ENCODE measurements around the gene SNED1. TPM values are rescaled to one million over a fixed set of nuclear protein-coding genes. Genes with fewer than 3 reads are reported as not detected.

The SNED1 gene
- total RNA-seq, 1 experiment from 2014 or later: 3.2 TPM

DNA sequence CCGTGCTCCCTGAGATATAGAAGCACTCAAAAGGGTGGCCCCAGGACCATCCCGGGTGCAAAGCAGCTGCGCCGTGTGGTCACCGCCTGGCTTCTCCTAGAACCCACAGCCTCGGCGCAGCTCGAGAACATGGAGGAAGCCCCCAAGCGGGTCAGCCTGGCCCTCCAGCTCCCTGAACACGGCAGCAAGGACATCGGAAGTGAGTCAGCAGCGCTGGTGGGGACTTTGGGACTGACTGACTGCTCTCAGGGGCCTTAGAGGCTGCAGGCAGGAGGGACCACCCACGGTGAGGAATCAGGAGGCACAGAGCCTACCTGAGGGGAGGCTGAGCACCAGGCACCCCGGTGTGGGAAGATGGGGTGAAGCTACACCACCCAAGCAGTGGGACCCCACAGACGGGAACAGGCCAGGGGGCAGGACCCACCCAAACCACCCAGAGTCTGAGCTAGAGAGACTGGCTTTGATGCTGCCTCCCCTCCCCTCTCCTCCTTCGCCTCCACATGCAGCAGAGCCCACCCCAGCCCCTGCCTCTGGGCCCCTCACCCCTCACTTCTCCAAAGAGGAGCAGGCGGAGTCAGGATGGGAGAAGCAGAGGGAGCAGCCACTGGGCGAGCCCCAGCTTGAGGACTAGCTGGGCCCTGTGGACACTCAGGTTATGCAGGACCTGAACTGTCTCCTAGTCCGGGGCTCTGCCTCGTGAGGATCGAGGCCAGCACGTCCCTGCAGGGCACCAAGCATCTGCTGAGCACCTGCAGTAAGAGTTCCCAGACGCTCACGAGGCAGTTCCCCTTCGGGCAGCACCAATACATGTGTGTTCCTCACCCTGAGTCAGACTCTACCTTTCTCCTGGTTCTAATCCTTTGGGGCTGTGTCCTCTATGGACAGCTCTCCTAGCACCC lies 75.0 kb downstream of the SNED1 start (continued):
- TF ChIP-seq ELF4 (CRISPR knock-in tag; IDR thresholded peaks at IDR 0.05; ENCODE audit: low read depth) (no peak), JAZF1 (CRISPR knock-in tag; IDR thresholded peaks at IDR 0.05) (no peak), PRDM15 (CRISPR knock-in tag; IDR thresholded peaks at IDR 0.05) (no peak), ZBTB21 (CRISPR knock-in tag; IDR thresholded peaks at IDR 0.05; ENCODE audit: borderline replicate concordance) (no peak), TEAD1 (CRISPR knock-in tag; IDR thresholded peaks at IDR 0.05) (no peak), SOX15 (CRISPR knock-in tag; IDR thresholded peaks at IDR 0.05) (no peak)
- TF ChIP-seq, protein P1, sequence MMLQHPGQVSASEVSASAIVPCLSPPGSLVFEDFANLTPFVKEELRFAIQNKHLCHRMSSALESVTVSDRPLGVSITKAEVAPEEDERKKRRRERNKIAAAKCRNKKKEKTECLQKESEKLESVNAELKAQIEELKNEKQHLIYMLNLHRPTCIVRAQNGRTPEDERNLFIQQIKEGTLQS (CRISPR knock-in tag; conservative IDR thresholded peaks at IDR 0.05): no peak

DNA sequence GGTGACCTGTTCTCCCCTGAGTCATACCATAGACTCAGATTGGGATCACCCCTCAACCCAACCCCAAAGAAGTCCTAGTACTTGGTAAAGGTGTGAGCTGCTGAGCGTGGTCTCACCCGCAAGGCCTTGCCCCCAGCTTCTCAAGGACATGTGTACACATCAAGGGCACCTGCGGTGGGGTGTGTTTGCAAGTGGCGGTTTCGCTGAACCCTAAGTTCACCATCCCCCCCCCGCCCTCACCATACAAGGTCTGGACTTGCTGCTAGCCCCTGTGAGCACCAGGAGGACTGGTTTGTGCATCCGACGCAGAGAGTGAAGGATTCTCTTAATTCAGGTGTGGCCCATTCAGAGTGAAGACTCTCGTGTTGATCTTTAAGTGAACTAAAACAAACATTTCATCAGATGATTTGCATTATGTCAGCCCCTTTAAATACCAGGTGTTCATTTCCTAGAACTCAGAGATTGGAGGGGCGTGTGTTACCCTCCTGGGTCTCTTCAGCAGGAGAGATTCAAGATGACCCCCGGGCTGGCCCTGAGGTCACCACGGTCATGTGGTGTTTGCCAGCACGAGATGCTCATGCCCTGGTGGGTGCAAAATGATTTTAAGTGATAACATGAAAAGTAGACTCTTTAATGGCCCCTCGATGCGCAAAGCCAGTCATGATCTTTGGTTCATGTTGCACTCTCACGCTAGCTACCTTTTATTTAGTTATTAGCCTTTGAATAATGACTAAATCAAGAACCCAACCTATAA lies 75.8 kb downstream of the SNED1 start:
- no peaks in the 10 kb centered on the region for H3K36me3 Mint-ChIP-seq
- H3K4me3 Mint-ChIP-seq: no peak overlapping the region
- DNase-seq (ENCODE audit: low spot score): no peak
- no peaks in the 10 kb centered on the region for H3K9me3 Mint-ChIP-seq
- H3K27me3 Mint-ChIP-seq (ENCODE audit: low read depth): no peaks in the 10 kb centered on the region
- CTCF ChIA-PET: no interaction called here
- H3K4me1 Mint-ChIP-seq: no peaks in the 10 kb centered on the region
- POLR2A ChIA-PET: no interaction called here
- no peak for TF ChIP-seq TEAD1 (CRISPR knock-in tag; IDR thresholded peaks at IDR 0.05)
- TF ChIP-seq ZNF121 (CRISPR knock-in tag; IDR thresholded peaks at IDR 0.05): no peak
- no peak for TF ChIP-seq PRRX2 (CRISPR knock-in tag; IDR thresholded peaks at IDR 0.05)
- no peak for TF ChIP-seq ZNF423 (CRISPR knock-in tag; IDR thresholded peaks at IDR 0.05)
- no peak for TF ChIP-seq JUN (CRISPR knock-in tag; IDR thresholded peaks at IDR 0.05)
- TF ChIP-seq, protein P2, sequence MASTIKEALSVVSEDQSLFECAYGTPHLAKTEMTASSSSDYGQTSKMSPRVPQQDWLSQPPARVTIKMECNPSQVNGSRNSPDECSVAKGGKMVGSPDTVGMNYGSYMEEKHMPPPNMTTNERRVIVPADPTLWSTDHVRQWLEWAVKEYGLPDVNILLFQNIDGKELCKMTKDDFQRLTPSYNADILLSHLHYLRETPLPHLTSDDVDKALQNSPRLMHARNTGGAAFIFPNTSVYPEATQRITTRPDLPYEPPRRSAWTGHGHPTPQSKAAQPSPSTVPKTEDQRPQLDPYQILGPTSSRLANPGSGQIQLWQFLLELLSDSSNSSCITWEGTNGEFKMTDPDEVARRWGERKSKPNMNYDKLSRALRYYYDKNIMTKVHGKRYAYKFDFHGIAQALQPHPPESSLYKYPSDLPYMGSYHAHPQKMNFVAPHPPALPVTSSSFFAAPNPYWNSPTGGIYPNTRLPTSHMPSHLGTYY (CRISPR knock-in tag; IDR thresholded peaks at IDR 0.05): no peak
- TF ChIP-seq RELA (CRISPR knock-in tag; IDR thresholded peaks at IDR 0.05; ENCODE audit: borderline replicate concordance): no peak
- TF ChIP-seq ZNF671 (CRISPR knock-in tag; IDR thresholded peaks at IDR 0.05): no peak
- no peak for TF ChIP-seq E2F4 (CRISPR knock-in tag; IDR thresholded peaks at IDR 0.05; ENCODE audit: borderline replicate concordance, low read depth)
- H3K27ac Mint-ChIP-seq: no peak overlapping the region
- ATAC-seq: no peak

DNA sequence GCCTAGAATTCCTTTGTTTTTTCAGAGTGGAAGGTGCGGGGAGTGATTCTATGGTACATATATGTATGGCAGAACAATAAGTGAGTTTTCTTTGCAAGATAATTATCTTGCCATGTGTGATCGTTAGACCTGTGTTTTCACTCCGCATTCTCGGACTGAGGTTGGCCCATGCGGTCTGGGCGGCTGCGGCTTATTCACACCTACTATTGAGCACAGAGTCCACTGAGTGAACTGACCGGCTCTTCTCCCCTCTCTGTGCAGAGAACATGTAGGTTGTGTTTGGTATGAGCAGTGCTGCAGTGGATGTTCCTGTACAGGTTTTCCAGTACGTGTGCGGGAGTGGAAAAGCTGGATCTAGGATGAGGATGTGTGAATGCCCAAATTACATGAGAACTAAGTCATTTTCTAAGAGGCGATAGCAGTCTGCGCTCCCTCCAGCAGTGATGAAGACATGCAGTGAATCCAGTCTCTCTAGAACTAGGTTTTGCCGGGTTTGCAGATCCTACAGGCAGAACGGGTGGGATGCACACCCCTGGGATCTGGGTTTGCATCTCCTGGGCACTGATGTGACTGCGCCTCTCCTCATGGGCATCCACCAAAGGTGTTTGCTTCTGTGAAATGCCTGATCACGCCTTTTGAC lies 76.6 kb downstream of the SNED1 start:
- Mint-ChIP-seq H3K4me3 (no peak overlapping the region), H3K27me3 (ENCODE audit: low read depth) (no peaks in the 10 kb centered on the region), H3K9me3 (no peaks in the 10 kb centered on the region), H3K36me3 (no peaks in the 10 kb centered on the region), H3K4me1 (no peaks in the 10 kb centered on the region), H3K27ac (no peak overlapping the region)
- POLR2A ChIA-PET: no interaction called here
- CTCF ChIA-PET: no interaction called here
- no peak for TF ChIP-seq RORB (CRISPR knock-in tag; IDR thresholded peaks at IDR 0.05)
- TF ChIP-seq JUN (CRISPR knock-in tag; IDR thresholded peaks at IDR 0.05): no peak
- no peak for TF ChIP-seq ELF4 (CRISPR knock-in tag; IDR thresholded peaks at IDR 0.05; ENCODE audit: low read depth)
- TF ChIP-seq, protein P3, sequence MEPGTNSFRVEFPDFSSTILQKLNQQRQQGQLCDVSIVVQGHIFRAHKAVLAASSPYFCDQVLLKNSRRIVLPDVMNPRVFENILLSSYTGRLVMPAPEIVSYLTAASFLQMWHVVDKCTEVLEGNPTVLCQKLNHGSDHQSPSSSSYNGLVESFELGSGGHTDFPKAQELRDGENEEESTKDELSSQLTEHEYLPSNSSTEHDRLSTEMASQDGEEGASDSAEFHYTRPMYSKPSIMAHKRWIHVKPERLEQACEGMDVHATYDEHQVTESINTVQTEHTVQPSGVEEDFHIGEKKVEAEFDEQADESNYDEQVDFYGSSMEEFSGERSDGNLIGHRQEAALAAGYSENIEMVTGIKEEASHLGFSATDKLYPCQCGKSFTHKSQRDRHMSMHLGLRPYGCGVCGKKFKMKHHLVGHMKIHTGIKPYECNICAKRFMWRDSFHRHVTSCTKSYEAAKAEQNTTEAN (CRISPR knock-in tag; IDR thresholded peaks at IDR 0.05): no peak
- no peak for TF ChIP-seq ZNF416 (CRISPR knock-in tag; IDR thresholded peaks at IDR 0.05)
- TF ChIP-seq ZNF219 (CRISPR knock-in tag; IDR thresholded peaks at IDR 0.05; ENCODE audit: borderline replicate concordance): no peak
- DNase-seq (ENCODE audit: low spot score): no peak
- no peak for ATAC-seq
